Esophagus muscularis mucosa (tissue), 4 donors: ENCODE results near the gene GOT1. TPM values are rescaled to one million over a fixed set of nuclear protein-coding genes. Genes with fewer than 3 reads are reported as not detected.

Experiments
- DNase-seq: peaks from one replicate; pipeline ENCODE4 v3.0.0-alpha.2; 2017; ENCODE audit errors: extremely low spot score
- H3K27ac ChIP-seq, 4 donors: fragments of 200-600 bp; sonication (generic); replicated peaks in 1 of 4; 1 replicate in 3 of 4; 2 replicates in 1 of 4; pipeline ENCODE4 v1.5.1; 2016 to 2019; ENCODE audit warnings: mild to moderate bottlenecking in 1 of 4
- H3K27me3 ChIP-seq, 4 donors: fragments of 200-600 bp; sonication (generic); one replicate each; pipeline versions ENCODE4 v1.5.1 to v1.6.0; 2016 to 2019
- H3K36me3 ChIP-seq, 4 donors: fragments of 200-600 bp; sonication (generic); one replicate each; pipeline ENCODE4 v1.5.1; 2016 to 2019
- H3K4me1 ChIP-seq, 4 donors: fragments of 200-600 bp; sonication (generic); one replicate each; pipeline ENCODE4 v1.5.1; 2016 to 2019
- H3K4me3 ChIP-seq, 4 donors: fragments of 200-600 bp; sonication (generic); 1 replicate in 2 of 4; 2 replicates in 2 of 4; pipeline ENCODE4 v1.5.1; 2016 to 2019; ENCODE audit warnings: mild to moderate bottlenecking in 4 of 4, moderate library complexity in 1 of 4
- H3K9me3 ChIP-seq, 4 donors: fragments of 200-600 bp; sonication (generic); 1 replicate in 3 of 4; 2 replicates in 1 of 4; pipeline ENCODE4 v1.5.1; 2016 to 2019
- CTCF ChIP-seq, 3 experiments: fragments of 200-600 bp in 2 of 3; fragments of 450-650 bp in 1 of 3; sonication (generic) in 2 of 3; IDR thresholded peaks; one replicate each; pipeline ENCODE4 v1.5.1; 2017 to 2019; ENCODE audit warnings: antibody characterized with exemption in 3 of 3, mild to moderate bottlenecking in 2 of 3, moderate library complexity in 1 of 3
- EP300 ChIP-seq: sonication (generic); formaldehyde crosslinking; IDR thresholded peaks from one replicate; pipeline ENCODE4 v1.6.1; 2017; ENCODE audit warnings: antibody characterized with exemption
- POLR2A ChIP-seq: fragments of 450-650 bp; IDR thresholded peaks from one replicate; pipeline ENCODE4 v1.6.1; 2017; ENCODE audit warnings: antibody characterized with exemption, moderate library complexity, mild to moderate bottlenecking, low read depth
- POLR2AphosphoS5 ChIP-seq, 2 donors: sonication (generic); formaldehyde crosslinking; IDR thresholded peaks; one replicate each; pipeline ENCODE4 v1.6.1; 2017; ENCODE audit warnings: antibody characterized with exemption in 2 of 2
- WGBS: methylation state at CpG from one replicate; pipeline ENCODE4 v1.1.5; 2018; 5-methylcytosine and 5-hydroxymethylcytosine counted together
- intact Hi-C: fragments of 100-400 bp; cut with DNase I; formaldehyde crosslinking; loops from one replicate; pipeline ENCODE4 v1.15.1; 2023
- total RNA-seq, 4 donors: library from RNA; depleted of rRNA; stranded (reverse); fragments of >200 nt; gene quantifications; one replicate each; pipeline versions ENCODE4 v1.1.0 to v1.2.1, GENCODE V29; 2016

Gene GOT1
- total RNA-seq, 4 donors from 2014 or later = 31.0 to 37.4 (median 36.0) TPM

DNA sequence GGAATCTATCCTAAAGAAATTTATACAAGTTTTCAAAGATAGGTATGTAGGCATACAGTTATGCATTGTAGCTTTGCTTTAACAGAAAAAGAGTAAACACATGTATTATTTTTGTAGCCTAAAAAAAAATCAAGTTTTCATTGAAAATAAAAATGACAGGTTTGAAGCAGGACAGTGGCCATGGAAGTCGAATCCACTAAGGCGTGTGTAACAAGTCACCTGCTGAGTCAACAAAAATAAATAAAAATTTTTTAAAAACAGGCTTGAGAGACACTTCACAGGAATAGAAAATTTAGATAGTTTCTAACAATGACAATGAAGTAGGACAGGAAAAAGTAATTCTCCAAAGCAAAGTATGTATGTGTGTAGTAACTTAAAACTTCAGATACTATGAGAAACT lies 8.5 kb upstream of the GOT1 start:
- no peak for DNase-seq
- Histone ChIP-seq H3K9me3 (no peaks in the 10 kb centered on the region), H3K27me3 (no peaks in the 10 kb centered on the region), H3K27ac (no peak overlapping the region), H3K4me3 (no peak overlapping the region), H3K4me1 (peaks cover 4 to 29% (median 22%) of the 10 kb centered on the region in 4 donors), H3K36me3 (peaks cover 0 to 12% (median 1%) of the 10 kb centered on the region in 4 donors)
- TF ChIP-seq CTCF (IDR thresholded peaks at IDR 0.05) = no peak
- TF ChIP-seq EP300 = no peak
- TF ChIP-seq POLR2AphosphoS5 (IDR thresholded peaks at IDR 0.05) = no peak
- no peak for TF ChIP-seq POLR2A
- intact Hi-C loops = loop anchor here (10.0 kb wide), 1 partner anchor 276 kb away; no protein-coding TSS in a partner anchor
- WGBS = 81% methylated on average over 2 of the region's 2 CpGs

DNA sequence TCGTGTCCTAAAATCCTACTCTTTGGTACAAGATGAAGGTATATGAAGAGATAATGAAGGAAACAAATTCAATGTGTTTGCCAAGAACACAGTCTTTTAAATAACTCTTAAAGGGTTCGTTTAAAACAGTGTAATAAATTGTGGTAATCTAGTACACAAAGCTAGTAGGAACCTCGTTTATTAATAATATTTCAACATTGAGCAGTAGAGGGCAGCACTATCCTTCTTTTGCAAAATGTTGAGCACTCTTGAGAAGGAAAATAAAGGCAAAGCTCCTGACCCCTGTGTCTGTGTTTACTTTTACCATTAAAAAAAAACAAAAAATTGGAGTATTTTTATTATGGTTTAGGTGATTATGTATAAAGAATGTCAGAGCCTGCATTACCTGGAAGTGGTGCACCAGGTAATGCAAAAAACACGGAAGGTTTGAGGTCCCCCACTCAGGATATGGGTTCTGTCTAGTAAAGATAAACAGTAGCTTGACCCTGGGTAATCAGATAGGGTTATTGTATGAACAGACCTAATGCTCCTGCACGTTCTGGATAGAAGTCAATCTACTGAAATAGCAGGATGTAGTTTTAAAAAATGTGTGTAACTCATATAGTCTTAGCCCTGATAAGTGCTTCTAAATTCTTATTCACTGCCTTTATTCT lies 5.7 kb upstream of the GOT1 start:
- no peaks in the 10 kb centered on the region for H3K27me3 ChIP-seq
- WGBS = 34% methylated on average over 5 of the region's 5 CpGs
- peak; percentile 50 to 57 (median 51) for TF ChIP-seq CTCF (IDR thresholded peaks at IDR 0.05)
- TF ChIP-seq POLR2A = no peak
- no peaks in the 10 kb centered on the region for H3K9me3 ChIP-seq
- DNase-seq = no peak
- H3K4me3 ChIP-seq = no peak overlapping the region
- H3K36me3 ChIP-seq = peaks cover 0 to 15% (median 4%) of the 10 kb centered on the region in 4 donors
- intact Hi-C loops = loop anchor here (2.0 to 10.0 kb wide), 2 partner anchors 177 to 279 kb away; no protein-coding TSS in a partner anchor
- H3K4me1 ChIP-seq = peaks cover 15 to 52% (median 49%) of the 10 kb centered on the region in 4 donors
- H3K27ac ChIP-seq = no peak overlapping the region

DNA sequence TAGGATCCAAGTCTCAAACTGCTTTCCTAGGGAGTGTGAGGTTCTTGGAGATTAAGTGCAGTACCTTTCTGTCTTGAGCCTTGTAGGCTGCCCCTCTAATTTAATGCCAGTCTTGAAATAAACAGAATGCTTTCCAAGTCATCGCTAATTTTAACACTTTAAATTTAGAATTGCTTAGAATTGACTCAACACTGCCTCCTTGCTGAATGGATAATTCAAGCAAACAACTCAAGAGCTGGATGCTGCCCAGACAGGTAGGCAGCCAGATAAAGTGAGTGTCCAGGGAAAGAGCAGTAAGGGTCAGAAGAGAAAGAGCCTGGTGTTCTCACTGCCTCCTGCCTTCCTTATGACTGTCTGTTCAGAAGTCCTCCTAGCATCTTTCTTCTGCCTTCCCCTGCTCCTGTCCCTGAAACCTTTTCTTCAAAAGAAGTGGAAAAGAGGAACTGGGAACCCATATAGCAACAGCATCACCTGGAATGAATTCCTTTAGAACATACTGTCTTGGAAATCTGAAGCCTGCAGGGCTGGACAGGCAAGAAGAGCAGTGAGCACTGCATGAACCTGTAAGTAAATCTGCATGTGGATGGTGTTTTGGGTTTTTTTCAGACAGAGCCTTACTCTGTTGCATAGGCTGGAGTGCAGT lies 3.1 kb upstream of the GOT1 start:
- DNase-seq = no peak
- Histone ChIP-seq H3K36me3 (peaks cover 0 to 15% (median 4%) of the 10 kb centered on the region in 4 donors), H3K4me3 (no peak overlapping the region), H3K27me3 (no peaks in the 10 kb centered on the region), H3K9me3 (no peaks in the 10 kb centered on the region), H3K27ac (peak overlapping the region in 3 of 4 donors; percentile 17 to 91 (median 20)), H3K4me1 (peaks cover 25 to 69% (median 65%) of the 10 kb centered on the region in 4 donors)
- peak in 1 of 3 experiments; percentile 23 for TF ChIP-seq CTCF (IDR thresholded peaks at IDR 0.05)
- no peak for TF ChIP-seq POLR2A
- TF ChIP-seq POLR2AphosphoS5 (IDR thresholded peaks at IDR 0.05) = no peak
- intact Hi-C loops = loop anchor here (2.0 to 10.0 kb wide), 2 partner anchors 179 to 281 kb away; no protein-coding TSS in a partner anchor
- WGBS = 20% methylated on average over 1 of the region's 1 CpG

DNA sequence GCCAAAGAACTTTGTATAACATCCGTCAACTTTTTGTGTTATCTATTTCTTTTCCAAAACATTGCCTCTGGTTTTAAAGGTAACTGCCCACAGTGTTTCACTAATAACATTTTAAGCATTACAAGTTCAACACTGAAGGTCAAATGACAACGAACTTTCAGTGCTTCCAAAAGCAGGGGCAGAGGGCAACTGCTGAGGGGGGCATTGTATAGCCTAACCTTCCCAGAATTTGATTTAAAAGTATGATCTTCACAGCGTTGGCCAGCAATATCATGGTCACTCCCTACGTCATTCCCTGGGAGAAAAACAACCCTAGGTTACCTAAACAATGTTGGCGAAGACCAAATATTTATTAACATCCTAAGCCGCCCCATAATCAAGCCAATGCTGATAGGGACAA lies 2.5 kb upstream of the GOT1 start:
- H3K9me3 ChIP-seq = no peaks in the 10 kb centered on the region
- intact Hi-C loops = loop anchor here (10.0 kb wide), 1 partner anchor 282 kb away; no protein-coding TSS in a partner anchor
- H3K27ac ChIP-seq = peak overlapping the region in 3 of 4 donors; percentile 20 to 91 (median 91)
- DNase-seq = no peak
- no peaks in the 10 kb centered on the region for H3K27me3 ChIP-seq
- no peak for TF ChIP-seq POLR2A
- no peak for TF ChIP-seq EP300
- TF ChIP-seq POLR2AphosphoS5 (IDR thresholded peaks at IDR 0.05) = no peak
- no peak for TF ChIP-seq CTCF (IDR thresholded peaks at IDR 0.05)
- peaks cover 0 to 14% (median 4%) of the 10 kb centered on the region in 4 donors for H3K36me3 ChIP-seq
- H3K4me3 ChIP-seq = no peak overlapping the region
- peaks cover 25 to 71% (median 66%) of the 10 kb centered on the region in 4 donors for H3K4me1 ChIP-seq
- 77% methylated on average over 6 of the region's 6 CpGs for WGBS
